Esophagus squamous epithelium (tissue), 5 donors: ENCODE measurements around the gene KLK14. TPM values are rescaled to one million over a fixed set of nuclear protein-coding genes. Genes with fewer than 3 reads are reported as not detected.

Experiments
- DNase-seq: peaks from one replicate; lab custom pipeline; 2025; lab: John Stamatoyannopoulos, UW
- H3K27ac ChIP-seq, 4 donors: fragments of 200-600 bp; sonication (generic); one replicate each; pipeline ENCODE4 v1.5.1; 2016 to 2019; ENCODE audit warnings: mild to moderate bottlenecking in 1 of 4
- H3K27me3 ChIP-seq, 4 donors: fragments of 200-600 bp; sonication (generic); 1 replicate in 3 of 4; 2 replicates in 1 of 4; pipeline versions ENCODE4 v1.5.1 to v1.6.0; 2017 to 2021; ENCODE audit warnings: antibody characterized with exemption in 1 of 4
- H3K36me3 ChIP-seq, 3 donors: fragments of 200-600 bp; sonication (generic); one replicate each; pipeline ENCODE4 v1.5.1; 2016 to 2019
- H3K4me1 ChIP-seq, 3 donors: fragments of 200-600 bp; sonication (generic); one replicate each; pipeline ENCODE4 v1.5.1; 2017 to 2019
- H3K4me3 ChIP-seq, 4 donors: fragments of 200-600 bp; sonication (generic); 1 replicate in 3 of 4; 2 replicates in 1 of 4; pipeline ENCODE4 v1.5.1; 2016 to 2019; ENCODE audit warnings: mild to moderate bottlenecking in 2 of 4, moderate library complexity in 1 of 4
- H3K9me3 ChIP-seq, 3 donors: fragments of 200-600 bp; sonication (generic); one replicate each; pipeline ENCODE4 v1.5.1; 2016 to 2019
- POLR2A ChIP-seq, 4 donors: fragments of 450-650 bp; IDR thresholded peaks; one replicate each; pipeline ENCODE4 v1.6.1; 2017; ENCODE audit warnings: antibody characterized with exemption in 4 of 4, mild to moderate bottlenecking in 4 of 4, moderate library complexity in 3 of 4
- WGBS, 2 donors: methylation state at CpG; one replicate each; pipeline ENCODE4 v1.1.5; 2018; 5-methylcytosine and 5-hydroxymethylcytosine counted together
- intact Hi-C: fragments of 100-400 bp; cut with DNase I; formaldehyde crosslinking; loops from one replicate; pipeline ENCODE4 v1.15.0; 2022
- total RNA-seq, 4 donors: library from RNA; depleted of rRNA; stranded (reverse); fragments of >200 nt; gene quantifications; one replicate each; pipeline ENCODE4 v1.1.0, GENCODE V29; 2016
- TF ChIP-seq, protein P1 (sequence below), 6 experiments: fragments of 450-650 bp in 4 of 6; fragments of 200-600 bp in 2 of 6; sonication (generic) in 2 of 6; IDR thresholded peaks; one replicate each; pipeline ENCODE4 v1.5.1; 2016 to 2019; ENCODE audit warnings: antibody characterized with exemption in 6 of 6, mild to moderate bottlenecking in 4 of 6, moderate library complexity in 4 of 6
- donor health status: DM: yes; HTN: yes; CAD: no.

The KLK14 gene
- total RNA-seq, 4 donors from 2014 or later = 0.66 TPM; not detected in 3

DNA sequence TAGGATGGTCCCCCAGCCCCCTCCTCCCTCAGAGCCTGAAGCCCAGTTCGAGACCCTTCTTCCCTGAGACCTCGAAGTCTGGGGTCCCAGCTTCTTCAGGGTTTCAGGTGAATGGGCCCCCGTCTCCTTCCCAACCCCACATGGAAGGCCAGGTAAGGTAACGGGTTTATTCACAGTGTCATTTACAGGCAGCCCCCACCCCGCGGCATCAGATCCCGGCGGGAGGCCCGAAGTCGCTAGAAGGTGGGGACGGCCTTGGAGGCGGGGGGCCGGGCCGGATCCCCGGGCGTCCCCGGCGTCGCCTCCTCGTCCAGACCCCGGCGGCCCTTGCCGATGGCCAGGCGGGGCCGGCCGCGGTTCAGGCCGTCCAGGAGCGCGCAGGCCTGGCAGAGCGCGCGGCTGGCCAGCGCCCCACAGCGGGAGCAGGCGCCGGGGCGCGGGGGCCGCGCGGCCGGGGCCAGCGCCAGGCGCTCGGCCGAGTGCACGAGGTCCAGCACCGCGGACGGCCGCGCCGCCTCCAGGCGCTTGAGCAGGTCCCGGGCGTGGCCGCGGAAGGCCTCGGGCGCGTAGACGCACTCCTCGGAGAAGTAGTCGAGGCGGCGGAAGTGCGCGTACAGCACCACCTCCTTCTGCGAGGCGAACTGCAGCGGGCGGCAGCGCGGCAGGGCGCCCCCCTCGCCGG is 15.8 kb upstream of the KLK14 start:
- no peak overlapping the region for H3K27ac ChIP-seq
- intact Hi-C loops = loop anchor here (5.0 kb wide), 1 partner anchor 171 kb away; no protein-coding TSS in a partner anchor
- H3K4me3 ChIP-seq = peak overlapping the region in 1 of 4 donors; percentile 41
- 90% methylated on average over 3 of the region's 78 CpGs; no CpG with 5 or more reads in 1 of the 2 donors for WGBS, 2 donors
- H3K27me3 ChIP-seq = no peaks in the 10 kb centered on the region
- TF ChIP-seq, protein P1, sequence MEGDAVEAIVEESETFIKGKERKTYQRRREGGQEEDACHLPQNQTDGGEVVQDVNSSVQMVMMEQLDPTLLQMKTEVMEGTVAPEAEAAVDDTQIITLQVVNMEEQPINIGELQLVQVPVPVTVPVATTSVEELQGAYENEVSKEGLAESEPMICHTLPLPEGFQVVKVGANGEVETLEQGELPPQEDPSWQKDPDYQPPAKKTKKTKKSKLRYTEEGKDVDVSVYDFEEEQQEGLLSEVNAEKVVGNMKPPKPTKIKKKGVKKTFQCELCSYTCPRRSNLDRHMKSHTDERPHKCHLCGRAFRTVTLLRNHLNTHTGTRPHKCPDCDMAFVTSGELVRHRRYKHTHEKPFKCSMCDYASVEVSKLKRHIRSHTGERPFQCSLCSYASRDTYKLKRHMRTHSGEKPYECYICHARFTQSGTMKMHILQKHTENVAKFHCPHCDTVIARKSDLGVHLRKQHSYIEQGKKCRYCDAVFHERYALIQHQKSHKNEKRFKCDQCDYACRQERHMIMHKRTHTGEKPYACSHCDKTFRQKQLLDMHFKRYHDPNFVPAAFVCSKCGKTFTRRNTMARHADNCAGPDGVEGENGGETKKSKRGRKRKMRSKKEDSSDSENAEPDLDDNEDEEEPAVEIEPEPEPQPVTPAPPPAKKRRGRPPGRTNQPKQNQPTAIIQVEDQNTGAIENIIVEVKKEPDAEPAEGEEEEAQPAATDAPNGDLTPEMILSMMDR (IDR thresholded peaks at IDR 0.05) = no peak
- TF ChIP-seq POLR2A (IDR thresholded peaks at IDR 0.05) = no peak
- no peaks in the 10 kb centered on the region for H3K9me3 ChIP-seq
- H3K4me1 ChIP-seq = peaks cover 3 to 44% (median 7%) of the 10 kb centered on the region in 3 donors
- peaks cover 0 to 63% (median 0%) of the 10 kb centered on the region in 3 donors for H3K36me3 ChIP-seq
- no peak for DNase-seq

DNA sequence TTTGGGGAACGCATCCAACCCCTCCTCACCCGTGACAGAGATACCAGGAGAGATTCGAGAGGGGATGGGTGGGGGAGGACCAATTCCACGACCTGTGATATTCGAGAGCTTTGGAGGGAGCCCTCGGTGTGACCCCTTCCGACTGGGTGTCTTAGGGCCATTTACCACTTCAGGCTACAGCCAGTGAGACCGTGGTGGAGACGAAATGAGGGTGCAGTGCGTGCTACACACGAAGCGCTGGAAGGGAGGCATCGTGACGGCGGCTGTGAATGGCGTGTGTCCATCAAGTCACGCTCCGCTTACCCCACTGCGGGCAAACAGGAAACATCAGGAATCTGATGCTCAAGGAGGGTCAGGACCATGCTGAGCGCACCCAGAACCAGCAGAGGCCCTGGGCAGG is 15.1 kb upstream of the KLK14 start:
- Histone ChIP-seq H3K4me1 (peaks cover 7 to 44% (median 9%) of the 10 kb centered on the region in 3 donors), H3K36me3 (peaks cover 0 to 56% (median 0%) of the 10 kb centered on the region in 3 donors), H3K27me3 (no peaks in the 10 kb centered on the region), H3K9me3 (no peaks in the 10 kb centered on the region), H3K27ac (no peak overlapping the region), H3K4me3 (no peak overlapping the region)
- 72 to 87% methylated on average over 10 to 13 of the region's 20 CpGs for WGBS, 2 donors
- intact Hi-C loops = loop anchor here (5.0 kb wide), 1 partner anchor 170 kb away; no protein-coding TSS in a partner anchor
- DNase-seq = no peak
- TF ChIP-seq, protein P1 (IDR thresholded peaks at IDR 0.05) = no peak
- no peak for TF ChIP-seq POLR2A (IDR thresholded peaks at IDR 0.05)

DNA sequence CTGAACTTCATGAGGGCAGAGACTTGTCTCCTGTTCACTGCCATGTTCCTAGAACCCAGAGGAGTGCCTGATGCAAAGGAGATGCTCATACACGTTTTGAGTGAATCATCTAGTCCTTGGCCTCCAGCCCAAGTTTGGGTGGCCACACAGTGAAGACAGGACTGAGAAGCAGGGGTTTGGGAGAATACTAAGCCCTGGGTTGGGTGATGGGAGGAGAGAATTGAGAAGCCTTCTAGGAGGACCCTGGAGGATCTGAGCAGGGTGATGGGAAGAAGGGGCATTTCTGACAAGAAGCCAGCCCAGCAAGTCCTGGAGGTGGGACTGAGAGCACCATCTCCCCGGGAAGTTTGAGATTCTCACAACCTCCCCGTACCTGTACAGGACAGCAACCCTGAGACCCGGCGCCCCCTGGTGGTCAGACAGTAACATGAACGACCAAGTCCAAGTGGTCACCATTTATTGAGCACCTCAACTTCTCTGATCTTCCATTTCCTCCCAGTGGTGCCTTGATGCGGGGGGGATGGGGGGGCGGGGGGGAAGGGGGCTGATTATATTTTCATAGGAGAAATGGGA is 14.6 kb upstream of the KLK14 start:
- Histone ChIP-seq H3K27ac (peak overlapping the region; percentile 49 to 66 (median 56)), H3K4me1 (peaks cover 7 to 45% (median 9%) of the 10 kb centered on the region in 3 donors), H3K36me3 (peaks cover 0 to 51% (median 0%) of the 10 kb centered on the region in 3 donors), H3K4me3 (no peak overlapping the region), H3K27me3 (no peaks in the 10 kb centered on the region), H3K9me3 (no peaks in the 10 kb centered on the region)
- no peak for DNase-seq
- intact Hi-C loops = loop anchor here (5.0 kb wide), 1 partner anchor 170 kb away; no protein-coding TSS in a partner anchor
- TF ChIP-seq, protein P1 (IDR thresholded peaks at IDR 0.05) = peak; percentile 27 to 74 (median 65)
- no peak for TF ChIP-seq POLR2A (IDR thresholded peaks at IDR 0.05)
- WGBS, 2 donors = 0 to 3% methylated on average over 1 to 6 of the region's 8 CpGs

DNA sequence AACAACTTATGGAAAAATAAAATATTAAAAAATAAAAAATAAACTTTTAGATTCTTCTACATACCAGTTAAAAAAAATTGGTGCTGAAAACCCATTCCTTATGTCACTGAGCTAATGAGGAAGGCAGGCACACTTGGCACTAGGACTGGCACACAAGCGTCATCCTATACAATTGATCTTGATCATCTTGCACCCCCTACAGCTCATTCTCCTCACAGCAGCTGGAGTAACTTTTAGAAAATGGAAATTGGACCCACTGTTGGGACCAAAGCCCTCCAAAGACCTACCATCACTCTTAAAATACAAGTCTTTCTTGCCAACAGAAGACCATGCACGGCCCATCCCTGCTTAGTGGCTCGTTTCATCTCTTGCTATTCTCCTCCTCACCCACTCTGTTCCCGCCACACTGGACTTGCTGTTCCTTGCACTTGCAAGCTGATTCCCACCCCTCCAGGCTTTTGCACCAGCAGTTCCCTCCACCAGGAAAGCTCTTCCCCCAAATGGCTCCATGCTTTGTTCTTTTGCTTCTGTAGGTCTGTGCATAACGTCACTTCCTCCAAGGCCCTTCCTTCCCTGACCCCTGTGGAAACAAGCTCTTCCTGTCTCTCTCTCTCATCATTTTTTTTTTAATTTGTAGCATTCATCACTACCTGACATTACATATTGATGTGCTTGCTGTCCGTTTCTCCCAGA is 13.9 kb upstream of the KLK14 start:
- Histone ChIP-seq H3K36me3 (peaks cover 0 to 44% (median 0%) of the 10 kb centered on the region in 3 donors), H3K27me3 (no peaks in the 10 kb centered on the region), H3K4me1 (peaks cover 7 to 51% (median 9%) of the 10 kb centered on the region in 3 donors), H3K4me3 (no peak overlapping the region), H3K9me3 (no peaks in the 10 kb centered on the region), H3K27ac (peak overlapping the region in 3 of 4 donors; percentile 54 to 66 (median 57))
- DNase-seq = no peak
- TF ChIP-seq, protein P1 (IDR thresholded peaks at IDR 0.05) = peak in 5 of 6 experiments; percentile 12 to 60 (median 34)
- no peak for TF ChIP-seq POLR2A (IDR thresholded peaks at IDR 0.05)
- intact Hi-C loops = loop anchor here (5.0 kb wide), 1 partner anchor 169 kb away; no protein-coding TSS in a partner anchor
- WGBS, 2 donors = 59 to 63% methylated on average over 6 of the region's 6 CpGs
